ENCODE results near the gene WDR55. TPM values are rescaled to one million over a fixed set of nuclear protein-coding genes. Genes with fewer than 3 reads are reported as not detected.
A peak's percentile ranks its signal among the peaks of the same experiment; 100 is the strongest.

Gene WDR55
- total and polyA plus RNA-seq, 10 of the 15 experiments (the other 5 are each of a cell fraction or from before 2014, with no cell fraction given), result 3.4 to 27.8 (median 20.3) TPM

GRCh38 chr5:140647042-140647419 lies 17.7 kb upstream of the WDR55 start:
- Histone ChIP-seq H3K4me2 (ENCODE audit: control insufficient read depth, insufficient read depth) (peak overlapping the region; percentile 96), H3K27ac (ENCODE audit: control insufficient read depth, insufficient read depth) (peak overlapping the region; percentile 72), H3K4me3 (peak overlapping the region; percentile 96), H3K27me3 (replicated peaks in 1 of 2; ENCODE audit: control insufficient read depth in 2 of 2, insufficient read depth in 2 of 2, low read length in 1 of 2) (no peaks in the 10 kb centered on the region), H2AFZ (ENCODE audit: control insufficient read depth, low read depth, low read length) (peak overlapping the region; percentile 93), H3K36me3 (ENCODE audit: control insufficient read depth in 2 of 2, insufficient read depth in 2 of 2, low read length in 1 of 2) (peaks cover 0 to 15% of the 10 kb centered on the region in 2 experiments; a peak in 2 of 4 replicates), H3K79me2 (ENCODE audit: control insufficient read depth, insufficient read depth, low read length) (peaks cover 31% of the 10 kb centered on the region), H3K9ac (ENCODE audit: control insufficient read depth, insufficient read depth, low read length) (peak overlapping the region; percentile 93), H4K20me1 (ENCODE audit: control insufficient read depth, insufficient read depth) (no peaks in the 10 kb centered on the region), H3K4me1 (ENCODE audit: control insufficient read depth, insufficient read depth, low read length) (peaks cover 5% of the 10 kb centered on the region), H3K9me3 (replicated peaks; ENCODE audit: control insufficient read depth, insufficient read depth, low read length) (no peaks in the 10 kb centered on the region)
- TF ChIP-seq NKRF (conservative IDR thresholded peaks at IDR 0.05), result peak; percentile 61; the same call in 1 of the 2 replicates
- TF ChIP-seq TCF3 (IDR thresholded peaks at IDR 0.05; ENCODE audit: borderline replicate concordance, insufficient read depth, low read depth, low read length), result no peak
- peak; percentile 9 for TF ChIP-seq MEF2B (IDR thresholded peaks at IDR 0.05; ENCODE audit: partially characterized antibody, poor library complexity, severe bottlenecking)
- TF ChIP-seq LARP7 (IDR thresholded peaks at IDR 0.05), result peak; percentile 71; the same call in 1 of the 2 replicates
- TF ChIP-seq DPF2 (IDR thresholded peaks at IDR 0.05), result 0 out of 2 replicates have a peak, but pooled peaks have one; percentile 11
- TF ChIP-seq EGR1 (IDR thresholded peaks at IDR 0.05; ENCODE audit: borderline replicate concordance in 1 of 2, low read depth in 2 of 2, low read length in 2 of 2), result peak in 1 of 2 experiments; percentile 47; a peak in 1 of 3 replicates
- 0 out of 2 replicates have a peak, but pooled peaks have one; percentile 61 for TF ChIP-seq STAT1 (conservative IDR thresholded peaks at IDR 0.05)
- TF ChIP-seq PBX3 (IDR thresholded peaks at IDR 0.05; ENCODE audit: insufficient replicate concordance, low read depth, low read length), result no peak
- 0 out of 2 replicates have a peak, but pooled peaks have one; percentile 25 for TF ChIP-seq RB1 (IDR thresholded peaks at IDR 0.05; ENCODE audit: borderline replicate concordance)
- intact Hi-C loops (cut with micrococcal nuclease; ENCODE audit: unreplicated experiment) (loop anchor here (1.0 kb wide), 1 partner anchor 44 kb away; the partner anchor contains the start of genes HARS1 and HARS2), in situ Hi-C loops (cut with MboI) (no loop called here)
- no peak for FAIRE-seq
- ATAC-seq, result peak; percentile 50
- 5% methylated on average over 27 of the region's 27 CpGs for WGBS (ENCODE audit: insufficient coverage, insufficient replicate concordance, low lambda C conversion rate, missing lambda C conversion rate)
- ChIA-PET SMC1A (ENCODE audit: uncharacterized antibody, unreplicated experiment) (interaction anchor here (0.6 to 1.8 kb wide), 12 partner anchors 11 to 316 kb away, joined by 3 to 12 read pairs (median 4); partner anchors contain the start of genes ANKHD1, HARS1, HARS2 and ZMAT2), CTCF (interaction anchor here (0.8 to 3.9 kb wide), 9 partner anchors 7 to 284 kb away, joined by 3 to 13 read pairs (median 4); partner anchors contain the start of genes EIF4EBP3 and TMCO6), RAD21 (ENCODE audit: unreplicated experiment) (interaction anchor here (0.9 to 2.1 kb wide), 11 partner anchors 7 to 275 kb away, joined by 3 to 8 read pairs (median 5); partner anchors contain the start of genes EIF4EBP3, HARS1, HARS2 and ZMAT2), POLR2A (interaction anchor here (0.6 to 2.9 kb wide), 15 partner anchors 9 to 263 kb away, joined by 3 to 14 read pairs (median 4); partner anchors contain the start of genes ANKHD1, HARS1, HARS2 and SLC35A4)
- no peak for DNase-seq (ENCODE audit: low read depth, low spot score)
- TSS peak; percentile 77 for BruUV-seq (replicated peaks)

Measured in GM12878 (cell line).